NCI-H2196 (cell line): ENCODE data around the gene RSBN1L.
A peak's percentile ranks its signal among the peaks of the same experiment; 100 is the strongest.

ENCODE experiments used
- DNase-seq: peaks from one replicate; lab custom pipeline; 2025; ENCODE audit not compliant: unreplicated experiment; lab: John Stamatoyannopoulos, UW

RSBN1L gene

GRCh38 chr7:77727936-77728701 lies 31.9 kb downstream of the RSBN1L start:
- peak; percentile 23 for DNase-seq

DNA sequence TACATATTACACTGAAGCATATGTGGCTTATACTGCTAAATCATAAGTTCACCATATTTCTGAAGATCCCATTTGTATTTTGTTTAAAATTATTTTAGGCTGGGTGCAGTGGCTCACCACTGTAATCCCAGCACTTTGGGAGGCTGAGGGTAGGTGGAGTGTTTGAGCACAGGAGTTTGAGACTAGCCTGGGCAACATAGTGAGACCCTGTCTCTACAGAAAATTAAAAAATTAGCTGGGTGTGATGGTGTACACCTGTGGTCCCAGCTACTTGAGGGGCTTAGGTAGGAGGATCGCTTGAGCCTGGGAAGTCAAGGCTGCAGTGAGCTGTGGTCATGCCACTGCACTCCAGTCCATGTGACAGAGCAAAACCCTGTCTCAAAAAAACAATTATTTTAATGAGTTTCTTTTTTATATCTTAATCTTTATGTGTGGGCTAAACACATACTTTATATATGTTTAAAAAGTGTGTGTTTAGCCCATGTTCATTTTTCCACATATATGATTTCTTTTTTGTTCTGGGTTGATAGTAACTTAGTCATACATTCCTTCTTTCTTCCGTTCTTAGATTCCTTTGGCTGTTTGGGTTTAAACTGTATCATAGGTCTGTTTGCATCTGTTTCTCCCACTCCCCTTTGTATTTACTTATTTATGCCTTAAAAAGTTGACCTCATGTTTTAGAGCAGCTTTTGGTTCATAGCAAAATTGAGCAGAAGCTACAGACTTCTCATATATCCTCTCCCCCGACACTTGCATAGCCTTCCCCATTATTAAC lies 33.5 kb downstream of the RSBN1L start:
- DNase-seq = no peak

GRCh38 chr7:77731716-77732115 lies 35.5 kb downstream of the RSBN1L start:
- DNase-seq = no peak

DNA sequence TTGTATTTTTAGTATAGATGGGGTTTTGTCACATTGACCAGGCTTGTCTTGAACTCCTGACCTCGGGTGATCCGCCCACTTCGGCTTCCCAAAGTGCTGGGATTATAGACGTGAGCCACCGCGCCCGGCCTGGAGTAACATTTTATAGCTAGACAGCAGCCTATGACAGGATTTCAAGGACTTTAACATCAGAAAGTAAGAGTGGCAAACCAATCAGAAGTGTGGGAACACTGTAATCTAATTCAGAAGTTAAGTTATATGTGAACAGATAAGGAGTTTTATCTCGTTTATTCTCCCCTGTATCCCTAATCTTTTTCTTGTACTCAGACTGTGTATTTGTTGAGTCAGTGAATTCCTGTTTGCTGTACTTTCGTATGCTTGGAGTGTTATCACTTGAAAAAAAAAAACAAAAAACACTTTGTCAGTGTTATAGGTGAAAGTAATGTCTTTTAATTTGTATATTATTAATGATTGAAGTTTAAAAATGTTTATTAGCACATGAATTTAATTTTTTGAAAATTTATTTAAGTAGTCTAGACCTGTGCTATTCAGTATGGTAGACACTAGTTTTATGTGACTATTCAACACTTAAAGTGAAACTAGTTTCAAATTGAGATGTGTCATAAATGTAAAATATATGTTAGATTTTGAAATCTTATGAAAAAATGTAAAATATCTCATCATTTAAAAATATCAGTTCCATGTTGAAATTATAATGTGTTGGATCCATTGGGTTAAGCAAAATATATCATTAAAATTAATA lies 38.6 kb downstream of the RSBN1L start:
- DNase-seq = no peak

- no peak for DNase-seq
Observed at GRCh38 chr7:77735457-77735856, 39.2 kb downstream of the RSBN1L start.

- DNase-seq = no peak
Observed at GRCh38 chr7:77736991-77737390, 40.7 kb downstream of the RSBN1L start.

- DNase-seq = no peak
Observed at GRCh38 chr7:77738382-77738781, 42.1 kb downstream of the RSBN1L start.

GRCh38 chr7:77738871-77739270 lies 42.6 kb downstream of the RSBN1L start:
- DNase-seq = no peak

- no peak for DNase-seq
Observed at GRCh38 chr7:77740257-77740656, 44.0 kb downstream of the RSBN1L start.

DNA sequence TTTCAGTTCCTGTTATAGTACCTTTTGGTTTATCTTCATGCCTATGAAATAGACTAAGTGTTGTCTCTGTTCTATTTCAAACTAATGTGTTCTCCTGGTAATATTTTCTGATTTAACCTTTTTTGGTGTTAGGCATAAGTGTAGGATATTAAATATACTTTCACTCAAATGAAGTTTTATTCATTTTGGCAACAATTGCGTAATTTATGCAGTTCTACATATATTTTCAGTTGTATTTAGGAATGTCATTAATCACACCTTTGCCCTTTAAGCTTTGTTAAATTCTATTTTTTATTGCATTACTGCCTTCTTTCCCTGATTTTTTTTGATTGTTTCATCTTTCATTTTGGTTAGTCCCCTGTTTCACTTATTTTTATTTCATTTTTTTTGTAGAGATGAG lies 47.3 kb downstream of the RSBN1L start:
- DNase-seq = no peak

GRCh38 chr7:77745746-77746145 lies 49.5 kb downstream of the RSBN1L start:
- no peak for DNase-seq

DNA sequence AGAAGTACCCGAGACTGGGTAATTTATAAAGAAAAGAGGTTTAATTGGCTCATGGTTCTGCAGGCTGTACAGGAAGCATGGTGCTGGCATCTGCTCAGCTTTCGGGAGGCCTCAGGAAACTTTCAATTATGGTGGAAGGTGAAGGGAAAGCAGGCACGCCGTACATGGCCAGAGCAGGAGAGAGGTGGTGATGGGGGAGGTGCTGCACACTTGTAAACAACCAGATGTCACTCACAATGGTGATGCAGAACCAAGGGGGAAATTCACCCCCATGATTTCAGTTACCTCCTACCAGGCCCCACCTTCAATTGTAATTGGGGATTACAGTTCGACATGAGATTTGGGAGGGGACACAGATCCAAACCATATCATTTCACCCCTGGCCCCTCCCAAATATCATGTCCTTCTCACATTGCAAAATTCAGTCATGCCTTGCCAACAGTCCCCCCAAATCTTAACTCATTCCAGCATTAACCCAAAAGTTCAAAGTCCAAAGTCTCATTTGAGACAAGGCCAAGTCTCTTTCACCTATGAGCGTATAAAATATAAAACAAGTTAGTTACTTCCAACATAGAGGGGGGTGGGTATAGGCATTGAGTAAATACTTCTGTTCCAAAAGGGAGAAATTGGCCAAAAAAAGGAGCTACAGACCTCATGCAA lies 50.0 kb downstream of the RSBN1L start:
- DNase-seq = no peak

GRCh38 chr7:77746824-77747165 lies 50.5 kb downstream of the RSBN1L start:
- no peak for DNase-seq

GRCh38 chr7:77747178-77747577 lies 50.9 kb downstream of the RSBN1L start:
- DNase-seq = no peak

DNA sequence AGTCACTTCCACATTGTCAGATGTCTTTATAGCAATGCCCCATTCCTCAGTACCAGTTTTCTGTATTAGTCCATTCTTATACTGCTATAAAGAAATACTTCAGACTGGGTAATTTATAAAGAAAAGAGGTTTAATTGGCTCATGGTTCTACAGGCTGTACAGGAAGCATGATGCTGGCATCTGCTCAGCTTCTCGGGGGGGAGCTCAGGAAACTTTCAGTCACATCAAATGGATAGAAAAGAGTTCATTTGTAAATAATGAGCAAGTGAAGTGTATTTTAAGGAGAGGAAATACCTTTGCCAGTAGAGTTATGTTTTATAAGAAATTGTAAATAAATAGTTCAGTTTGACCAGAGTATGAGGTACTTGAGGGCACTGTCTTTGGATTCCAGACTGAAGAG lies 51.5 kb downstream of the RSBN1L start:
- no peak for DNase-seq

GRCh38 chr7:77752016-77752415 lies 55.8 kb downstream of the RSBN1L start:
- no peak for DNase-seq

- peak; percentile 17 for DNase-seq
Observed at GRCh38 chr7:77753173-77753572, 56.9 kb downstream of the RSBN1L start.

- DNase-seq = no peak
Observed at GRCh38 chr7:77757589-77757988, 61.3 kb downstream of the RSBN1L start.

GRCh38 chr7:77759294-77759889 lies 63.1 kb downstream of the RSBN1L start:
- peak; percentile 67 for DNase-seq

- no peak for DNase-seq
Observed at GRCh38 chr7:77760809-77761453, 64.7 kb downstream of the RSBN1L start.
